Measurements from ENCODE around the gene METAP2.

DNA sequence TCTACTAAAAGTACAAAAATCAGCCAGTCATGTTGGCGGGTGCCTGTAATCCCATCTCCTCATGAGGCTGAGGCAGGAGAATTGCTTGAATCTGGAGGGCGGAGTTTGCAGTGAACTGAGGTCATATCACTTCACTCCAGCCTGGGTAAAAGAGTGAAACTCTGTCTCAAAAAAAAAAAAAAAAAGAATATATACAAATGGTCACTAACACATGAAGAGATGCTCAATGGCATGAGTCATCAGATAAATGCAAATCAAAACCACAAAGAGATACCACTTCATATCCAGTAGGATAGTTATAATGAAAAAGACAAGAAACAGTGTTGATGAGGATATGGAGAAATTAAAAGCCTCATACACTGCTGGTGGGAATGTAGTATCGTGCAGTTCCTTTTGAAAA lies 33.6 kb upstream of the METAP2 start:
- TF ChIP-seq, protein P1, sequence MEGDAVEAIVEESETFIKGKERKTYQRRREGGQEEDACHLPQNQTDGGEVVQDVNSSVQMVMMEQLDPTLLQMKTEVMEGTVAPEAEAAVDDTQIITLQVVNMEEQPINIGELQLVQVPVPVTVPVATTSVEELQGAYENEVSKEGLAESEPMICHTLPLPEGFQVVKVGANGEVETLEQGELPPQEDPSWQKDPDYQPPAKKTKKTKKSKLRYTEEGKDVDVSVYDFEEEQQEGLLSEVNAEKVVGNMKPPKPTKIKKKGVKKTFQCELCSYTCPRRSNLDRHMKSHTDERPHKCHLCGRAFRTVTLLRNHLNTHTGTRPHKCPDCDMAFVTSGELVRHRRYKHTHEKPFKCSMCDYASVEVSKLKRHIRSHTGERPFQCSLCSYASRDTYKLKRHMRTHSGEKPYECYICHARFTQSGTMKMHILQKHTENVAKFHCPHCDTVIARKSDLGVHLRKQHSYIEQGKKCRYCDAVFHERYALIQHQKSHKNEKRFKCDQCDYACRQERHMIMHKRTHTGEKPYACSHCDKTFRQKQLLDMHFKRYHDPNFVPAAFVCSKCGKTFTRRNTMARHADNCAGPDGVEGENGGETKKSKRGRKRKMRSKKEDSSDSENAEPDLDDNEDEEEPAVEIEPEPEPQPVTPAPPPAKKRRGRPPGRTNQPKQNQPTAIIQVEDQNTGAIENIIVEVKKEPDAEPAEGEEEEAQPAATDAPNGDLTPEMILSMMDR (optimal IDR thresholded peaks at IDR 0.05 in 1 of 3, IDR thresholded peaks at IDR 0.05 in 1 of 3, conservative IDR thresholded peaks at IDR 0.05 in 1 of 3; ENCODE audit: extremely low read depth in 1 of 3, insufficient read depth in 2 of 3, low read length in 3 of 3) = no peak
- TF ChIP-seq EZH2 (IDR thresholded peaks at IDR 0.05; ENCODE audit: low read length) = no peak
